Vagina (tissue), 2 donors: ENCODE measurements around the gene DUSP3. TPM values are rescaled to one million over a fixed set of nuclear protein-coding genes. Genes with fewer than 3 reads are reported as not detected.

Experiments used
- DNase-seq, 2 donors: peaks; one replicate each; pipeline ENCODE4 v3.0.0-alpha.2; 2017; ENCODE audit errors: extremely low spot score in 2 of 2
- H3K27ac ChIP-seq: fragments of 200-600 bp; sonication (generic); one replicate; pipeline ENCODE4 v1.5.1; 2019
- H3K27me3 ChIP-seq: fragments of 200-600 bp; sonication (generic); one replicate; pipeline ENCODE4 v1.5.1; 2019
- H3K36me3 ChIP-seq, 2 donors: fragments of 200-600 bp; sonication (generic); one replicate each; pipeline ENCODE4 v1.5.1; 2017 to 2019
- H3K4me1 ChIP-seq: fragments of 200-600 bp; sonication (generic); one replicate; pipeline ENCODE4 v1.5.1; 2019
- H3K4me3 ChIP-seq, 2 donors: fragments of 200-600 bp; sonication (generic); 1 replicate in 1 of 2; 2 replicates in 1 of 2; pipeline ENCODE4 v1.5.1; 2016 to 2019
- H3K9me3 ChIP-seq: fragments of 200-600 bp; sonication (generic); one replicate; pipeline ENCODE4 v1.5.1; 2019
- CTCF ChIP-seq, 3 experiments: fragments of 450-650 bp in 2 of 3; fragments of 200-600 bp in 1 of 3; sonication (generic) in 1 of 3; IDR thresholded peaks; one replicate each; pipeline ENCODE4 v1.5.1; 2017 to 2019; ENCODE audit warnings: antibody characterized with exemption in 3 of 3, mild to moderate bottlenecking in 2 of 3, moderate library complexity in 2 of 3
- POLR2A ChIP-seq, 2 donors: fragments of 450-650 bp; IDR thresholded peaks; one replicate each; pipeline ENCODE4 v1.6.1; 2017; ENCODE audit warnings: antibody characterized with exemption in 2 of 2, mild to moderate bottlenecking in 2 of 2, moderate library complexity in 2 of 2
- POLR2AphosphoS5 ChIP-seq, 2 donors: sonication (generic); formaldehyde crosslinking; IDR thresholded peaks; one replicate each; pipeline ENCODE4 v1.9.0; 2017; ENCODE audit warnings: antibody characterized with exemption in 2 of 2, mild to moderate bottlenecking in 2 of 2, low read depth in 1 of 2; ENCODE audit not compliant: insufficient read depth in 1 of 2
- intact Hi-C: fragments of 100-400 bp; cut with DNase I; formaldehyde crosslinking; loops from one replicate; pipeline ENCODE4 v1.15.1; 2023
- total RNA-seq: library from RNA; depleted of rRNA; stranded (reverse); fragments of >200 nt; gene quantifications from one replicate; pipeline ENCODE4 v1.2.3, GENCODE V29; 2016

Gene DUSP3
- total RNA-seq, 1 donor from 2014 or later, result 43.5 TPM

- peaks cover 0 to 56% of the 10 kb centered on the region in 2 donors for H3K36me3 ChIP-seq
- intact Hi-C loops, result no loop called here
Observed at GRCh38 chr17:43771463-43771862, 7.3 kb downstream of the DUSP3 start.

GRCh38 chr17:43770957-43771356 lies 7.8 kb downstream of the DUSP3 start:
- H3K27me3 ChIP-seq, result no peaks in the 10 kb centered on the region
- TF ChIP-seq CTCF (IDR thresholded peaks at IDR 0.05) (no peak), POLR2A (IDR thresholded peaks at IDR 0.05) (no peak), POLR2AphosphoS5 (IDR thresholded peaks at IDR 0.05; ENCODE audit: insufficient read depth in 1 of 2, low read depth in 1 of 2) (no peak)
- no peak for DNase-seq
- no peaks in the 10 kb centered on the region for H3K9me3 ChIP-seq
- peaks cover 0 to 56% of the 10 kb centered on the region in 2 donors for H3K36me3 ChIP-seq
- peaks cover 3% of the 10 kb centered on the region for H3K4me1 ChIP-seq
- no peak overlapping the region for H3K4me3 ChIP-seq
- intact Hi-C loops, result no loop called here
- H3K27ac ChIP-seq, result no peak overlapping the region

More at GRCh38 chr17:43771463-43771862, 7.3 kb downstream of the DUSP3 start:
- Histone ChIP-seq H3K9me3 (no peaks in the 10 kb centered on the region), H3K4me3 (no peak overlapping the region), H3K27me3 (no peaks in the 10 kb centered on the region), H3K4me1 (peaks cover 8% of the 10 kb centered on the region), H3K27ac (no peak overlapping the region)
- no peak for TF ChIP-seq POLR2AphosphoS5 (IDR thresholded peaks at IDR 0.05; ENCODE audit: insufficient read depth in 1 of 2, low read depth in 1 of 2)
- no peak for TF ChIP-seq CTCF (IDR thresholded peaks at IDR 0.05)
- TF ChIP-seq POLR2A (IDR thresholded peaks at IDR 0.05), result no peak
- DNase-seq, result no peak

GRCh38 chr17:43769859-43770258 lies 8.9 kb downstream of the DUSP3 start:
- Histone ChIP-seq H3K27me3 (no peaks in the 10 kb centered on the region), H3K9me3 (no peaks in the 10 kb centered on the region), H3K27ac (no peak overlapping the region), H3K36me3 (peaks cover 0 to 53% of the 10 kb centered on the region in 2 donors), H3K4me1 (no peaks in the 10 kb centered on the region), H3K4me3 (no peak overlapping the region)
- TF ChIP-seq CTCF (IDR thresholded peaks at IDR 0.05), result no peak
- TF ChIP-seq POLR2A (IDR thresholded peaks at IDR 0.05), result no peak
- no peak for TF ChIP-seq POLR2AphosphoS5 (IDR thresholded peaks at IDR 0.05; ENCODE audit: insufficient read depth in 1 of 2, low read depth in 1 of 2)
- no peak for DNase-seq
- intact Hi-C loops, result no loop called here

- DNase-seq, result no peak
- H3K36me3 ChIP-seq, result peaks cover 0 to 49% of the 10 kb centered on the region in 2 donors
- no peak overlapping the region for H3K4me3 ChIP-seq
- no peaks in the 10 kb centered on the region for H3K9me3 ChIP-seq
- no peaks in the 10 kb centered on the region for H3K27me3 ChIP-seq
- H3K4me1 ChIP-seq, result no peaks in the 10 kb centered on the region
- intact Hi-C loops, result no loop called here
- TF ChIP-seq POLR2A (IDR thresholded peaks at IDR 0.05), result no peak
- TF ChIP-seq POLR2AphosphoS5 (IDR thresholded peaks at IDR 0.05; ENCODE audit: insufficient read depth in 1 of 2, low read depth in 1 of 2), result no peak
- TF ChIP-seq CTCF (IDR thresholded peaks at IDR 0.05), result no peak
- no peak overlapping the region for H3K27ac ChIP-seq
Observed at GRCh38 chr17:43769426-43769825, 9.4 kb downstream of the DUSP3 start.

DNA sequence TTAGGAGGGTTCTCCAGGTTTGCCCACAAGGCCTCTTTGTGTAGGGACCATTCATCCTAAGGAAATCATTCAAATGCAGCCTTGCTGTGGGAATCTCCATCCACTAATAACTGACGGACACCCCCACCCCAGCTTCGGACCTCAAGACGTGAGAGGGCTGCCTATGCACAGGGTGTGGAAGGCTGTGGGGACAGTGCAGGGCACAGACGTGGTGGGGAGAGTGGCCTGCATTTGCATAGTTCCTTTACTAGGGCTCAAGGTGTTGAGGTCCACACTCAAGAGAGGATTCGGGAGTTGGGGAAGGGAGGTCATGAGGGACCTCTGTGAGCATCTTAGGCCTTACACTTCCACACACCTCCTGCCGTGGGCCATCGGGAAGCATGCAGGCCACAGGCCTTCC lies 9.8 kb downstream of the DUSP3 start:
- peaks cover 0 to 44% of the 10 kb centered on the region in 2 donors for H3K36me3 ChIP-seq
- TF ChIP-seq CTCF (IDR thresholded peaks at IDR 0.05), result no peak
- TF ChIP-seq POLR2AphosphoS5 (IDR thresholded peaks at IDR 0.05; ENCODE audit: insufficient read depth in 1 of 2, low read depth in 1 of 2), result no peak
- no peak for TF ChIP-seq POLR2A (IDR thresholded peaks at IDR 0.05)
- intact Hi-C loops, result no loop called here
- no peak overlapping the region for H3K4me3 ChIP-seq
- no peaks in the 10 kb centered on the region for H3K9me3 ChIP-seq
- H3K27ac ChIP-seq, result no peak overlapping the region
- no peaks in the 10 kb centered on the region for H3K4me1 ChIP-seq
- DNase-seq, result no peak
- H3K27me3 ChIP-seq, result no peaks in the 10 kb centered on the region
